ENCODE measurements around the gene RAB37. TPM values are rescaled to one million over a fixed set of nuclear protein-coding genes. Genes with fewer than 3 reads are reported as not detected.

RAB37 gene
- total RNA-seq, 2 experiments from 2014 or later: 2.1 to 2.3 TPM

- H3K36me3 Mint-ChIP-seq (ENCODE audit: low read depth): no peaks in the 10 kb centered on the region
- peak overlapping the region; percentile 83 for H3K27ac Mint-ChIP-seq
- DNase-seq: no peak
- no peaks in the 10 kb centered on the region for H3K27me3 Mint-ChIP-seq (ENCODE audit: low read depth)
- no peaks in the 10 kb centered on the region for H3K9me3 Mint-ChIP-seq
- CTCF ChIA-PET: interaction anchor here (0.7 to 2.9 kb wide), 11 partner anchors 19 to 373 kb away, joined by 3 to 19 read pairs (median 4); partner anchors contain the start of gene GPR142
- intact Hi-C loops (cut with micrococcal nuclease): loop anchor here (10.0 kb wide), 1 partner anchor 464 kb away; the partner anchor contains the start of gene NUP85
- peaks cover 75% of the 10 kb centered on the region for H3K4me1 Mint-ChIP-seq (ENCODE audit: low read depth)
- H3K4me3 Mint-ChIP-seq: no peak overlapping the region
Observed at GRCh38 chr17:74740641-74741387, 3.8 kb downstream of the RAB37 start.

GRCh38 chr17:74742153-74742515, 5.1 kb downstream of the RAB37 start:
- no peaks in the 10 kb centered on the region for H3K27me3 Mint-ChIP-seq (ENCODE audit: low read depth)
- DNase-seq: peak; percentile 83
- intact Hi-C loops (cut with micrococcal nuclease): loop anchor here (1.0 to 10.0 kb wide), 2 partner anchors 8 to 463 kb away; partner anchors contain the start of gene NUP85
- CTCF ChIA-PET: interaction anchor here (0.7 to 2.9 kb wide), 16 partner anchors 13 to 373 kb away, joined by 3 to 19 read pairs (median 4); no protein-coding TSS in a partner anchor
- no peaks in the 10 kb centered on the region for H3K36me3 Mint-ChIP-seq (ENCODE audit: low read depth)
- no peak overlapping the region for H3K4me3 Mint-ChIP-seq
- H3K4me1 Mint-ChIP-seq (ENCODE audit: low read depth): peaks cover 77% of the 10 kb centered on the region
- peak overlapping the region; percentile 83 for H3K27ac Mint-ChIP-seq
- H3K9me3 Mint-ChIP-seq: no peaks in the 10 kb centered on the region

GRCh38 chr17:74742978-74743545, 6.0 kb downstream of the RAB37 start:
- intact Hi-C loops (cut with micrococcal nuclease): loop anchor here (1.0 to 10.0 kb wide), 2 partner anchors 7 to 462 kb away; partner anchors contain the start of gene NUP85
- Mint-ChIP-seq H3K27me3 (ENCODE audit: low read depth) (no peaks in the 10 kb centered on the region), H3K27ac (peak overlapping the region; percentile 83), H3K4me3 (no peak overlapping the region), H3K4me1 (ENCODE audit: low read depth) (peaks cover 79% of the 10 kb centered on the region), H3K9me3 (no peaks in the 10 kb centered on the region), H3K36me3 (ENCODE audit: low read depth) (no peaks in the 10 kb centered on the region)
- DNase-seq: no peak
- CTCF ChIA-PET: interaction anchor here (0.7 to 2.9 kb wide), 11 partner anchors 8 to 374 kb away, joined by 3 to 19 read pairs (median 3); no protein-coding TSS in a partner anchor

- no peaks in the 10 kb centered on the region for H3K36me3 Mint-ChIP-seq (ENCODE audit: low read depth)
- peaks cover 73% of the 10 kb centered on the region for H3K4me1 Mint-ChIP-seq (ENCODE audit: low read depth)
- no peak for DNase-seq
- CTCF ChIA-PET: interaction anchor here (0.8 to 4.3 kb wide), 11 partner anchors 11 to 132 kb away, joined by 3 to 59 read pairs (median 20); partner anchors contain the start of gene NAT9
- intact Hi-C loops (cut with micrococcal nuclease): loop anchor here (1.0 to 10.0 kb wide), 7 partner anchors 15 to 461 kb away; partner anchors contain the start of gene NUP85
- no peaks in the 10 kb centered on the region for H3K9me3 Mint-ChIP-seq
- no peak overlapping the region for H3K4me3 Mint-ChIP-seq
- peak overlapping the region; percentile 83 for H3K27ac Mint-ChIP-seq
- H3K27me3 Mint-ChIP-seq (ENCODE audit: low read depth): no peaks in the 10 kb centered on the region
Observed at GRCh38 chr17:74743755-74744154, 6.7 kb downstream of the RAB37 start.

GRCh38 chr17:74744349-74744713, 7.3 kb downstream of the RAB37 start:
- Mint-ChIP-seq H3K4me3 (no peak overlapping the region), H3K27me3 (ENCODE audit: low read depth) (no peaks in the 10 kb centered on the region), H3K9me3 (no peaks in the 10 kb centered on the region), H3K27ac (no peak overlapping the region), H3K4me1 (ENCODE audit: low read depth) (peaks cover 67% of the 10 kb centered on the region), H3K36me3 (ENCODE audit: low read depth) (no peaks in the 10 kb centered on the region)
- no peak for DNase-seq
- CTCF ChIA-PET: interaction anchor here (0.8 to 4.3 kb wide), 12 partner anchors 11 to 217 kb away, joined by 3 to 59 read pairs (median 19); partner anchors contain the start of gene NAT9
- intact Hi-C loops (cut with micrococcal nuclease): loop anchor here (1.0 to 10.0 kb wide), 7 partner anchors 14 to 460 kb away; partner anchors contain the start of gene NUP85

GRCh38 chr17:74744714-74745547, 7.9 kb downstream of the RAB37 start:
- DNase-seq: peak; percentile 88
- CTCF ChIA-PET: interaction anchor here (0.6 to 4.3 kb wide), 20 partner anchors 8 to 338 kb away, joined by 3 to 59 read pairs (median 15); partner anchors contain the start of genes NAT9 and RAB37
- peaks cover 5% of the 10 kb centered on the region for H3K36me3 Mint-ChIP-seq (ENCODE audit: low read depth)
- H3K27ac Mint-ChIP-seq: no peak overlapping the region
- peaks cover 64% of the 10 kb centered on the region for H3K4me1 Mint-ChIP-seq (ENCODE audit: low read depth)
- intact Hi-C loops (cut with micrococcal nuclease): loop anchor here (1.0 to 10.0 kb wide), 7 partner anchors 14 to 460 kb away; partner anchors contain the start of gene NUP85
- no peak overlapping the region for H3K4me3 Mint-ChIP-seq
- no peaks in the 10 kb centered on the region for H3K27me3 Mint-ChIP-seq (ENCODE audit: low read depth)
- H3K9me3 Mint-ChIP-seq: no peaks in the 10 kb centered on the region

GRCh38 chr17:74745548-74746177, 8.6 kb downstream of the RAB37 start:
- no peak overlapping the region for H3K27ac Mint-ChIP-seq
- no peak overlapping the region for H3K4me3 Mint-ChIP-seq
- H3K4me1 Mint-ChIP-seq (ENCODE audit: low read depth): peaks cover 57% of the 10 kb centered on the region
- no peak for DNase-seq
- H3K27me3 Mint-ChIP-seq (ENCODE audit: low read depth): no peaks in the 10 kb centered on the region
- no peaks in the 10 kb centered on the region for H3K9me3 Mint-ChIP-seq
- peaks cover 8% of the 10 kb centered on the region for H3K36me3 Mint-ChIP-seq (ENCODE audit: low read depth)
- CTCF ChIA-PET: interaction anchor here (0.6 to 4.3 kb wide), 17 partner anchors 9 to 339 kb away, joined by 3 to 59 read pairs (median 20); partner anchors contain the start of genes NAT9 and RAB37
- intact Hi-C loops (cut with micrococcal nuclease): loop anchor here (2.0 to 10.0 kb wide), 3 partner anchors 13 to 459 kb away; partner anchors contain the start of gene NUP85

GRCh38 chr17:74746376-74746775, 9.3 kb downstream of the RAB37 start:
- peaks cover 55% of the 10 kb centered on the region for H3K4me1 Mint-ChIP-seq (ENCODE audit: low read depth)
- no peak overlapping the region for H3K27ac Mint-ChIP-seq
- H3K27me3 Mint-ChIP-seq (ENCODE audit: low read depth): no peaks in the 10 kb centered on the region
- H3K4me3 Mint-ChIP-seq: no peak overlapping the region
- H3K36me3 Mint-ChIP-seq (ENCODE audit: low read depth): peaks cover 10% of the 10 kb centered on the region
- intact Hi-C loops (cut with micrococcal nuclease): loop anchor here (10.0 kb wide), 1 partner anchor 458 kb away; the partner anchor contains the start of gene NUP85
- CTCF ChIA-PET: interaction anchor here (1.7 to 4.3 kb wide), 12 partner anchors 9 to 215 kb away, joined by 6 to 59 read pairs (median 26); partner anchors contain the start of genes NAT9 and RAB37
- DNase-seq: no peak
- H3K9me3 Mint-ChIP-seq: no peaks in the 10 kb centered on the region

- H3K27ac Mint-ChIP-seq: peak overlapping the region; percentile 52
- H3K9me3 Mint-ChIP-seq: no peaks in the 10 kb centered on the region
- intact Hi-C loops (cut with micrococcal nuclease): loop anchor here (10.0 kb wide), 1 partner anchor 458 kb away; the partner anchor contains the start of gene NUP85
- H3K36me3 Mint-ChIP-seq (ENCODE audit: low read depth): peaks cover 12% of the 10 kb centered on the region
- peaks cover 55% of the 10 kb centered on the region for H3K4me1 Mint-ChIP-seq (ENCODE audit: low read depth)
- no peaks in the 10 kb centered on the region for H3K27me3 Mint-ChIP-seq (ENCODE audit: low read depth)
- peak overlapping the region; percentile 13 for H3K4me3 Mint-ChIP-seq
- CTCF ChIA-PET: interaction anchor here (1.4 to 4.3 kb wide), 13 partner anchors 8 to 215 kb away, joined by 6 to 59 read pairs (median 23); partner anchors contain the start of genes NAT9 and RAB37
- DNase-seq: no peak
Observed at GRCh38 chr17:74746922-74747321, 9.9 kb downstream of the RAB37 start.

GRCh38 chr17:74748279-74748528, 11.1 kb downstream of the RAB37 start:
- Mint-ChIP-seq H3K36me3 (ENCODE audit: low read depth) (peaks cover 16% of the 10 kb centered on the region), H3K4me1 (ENCODE audit: low read depth) (peaks cover 54% of the 10 kb centered on the region), H3K9me3 (no peaks in the 10 kb centered on the region), H3K4me3 (peak overlapping the region; percentile 73), H3K27ac (peak overlapping the region; percentile 60), H3K27me3 (ENCODE audit: low read depth) (no peaks in the 10 kb centered on the region)
- intact Hi-C loops (cut with micrococcal nuclease): loop anchor here (1.0 to 10.0 kb wide), 4 partner anchors 22 to 457 kb away; partner anchors contain the start of genes NAT9 and NUP85
- DNase-seq: no peak
- CTCF ChIA-PET: interaction anchor here (1.4 to 3.8 kb wide), 3 partner anchors 11 to 117 kb away, joined by 8 to 40 read pairs (median 22); partner anchors contain the start of gene RAB37
